ENCODE data around the gene SKI. TPM values are rescaled to one million over a fixed set of nuclear protein-coding genes. Genes with fewer than 3 reads are reported as not detected.

The SKI gene
- total and polyA plus RNA-seq, 2 of the 8 experiments (the other 6 are each of a cell fraction or from before 2014, with no cell fraction given): 8.3 to 87.6 TPM

- TF ChIP-seq POU5F1 (IDR thresholded peaks at IDR 0.05; ENCODE audit: low read depth, low read length) (no peak), POLR2AphosphoS5 (IDR thresholded peaks at IDR 0.05; ENCODE audit: low read depth, low read length) (no peak), SP2 (IDR thresholded peaks at IDR 0.05; ENCODE audit: low read length) (no peak), BACH1 (IDR thresholded peaks at IDR 0.05; ENCODE audit: low read length) (no peak), RAD21 (IDR thresholded peaks at IDR 0.05 in 1 of 2, conservative IDR thresholded peaks at IDR 0.05 in 1 of 2; ENCODE audit: low read depth in 2 of 2, low read length in 2 of 2) (no peak), FOSL1 (IDR thresholded peaks at IDR 0.05; ENCODE audit: insufficient read depth, low read depth, low read length) (no peak), SUZ12 (IDR thresholded peaks at IDR 0.05; ENCODE audit: low read length) (no peak)
Measured at GRCh38 chr1:2267051-2267830, 39.1 kb downstream of the SKI start (continued).

Data from H1 (cell line).